Neural progenitor cell (in vitro differentiated cells): ENCODE data around the gene PTPRN2.

Experiments used
- EZH2 ChIP-seq: fragments of 200-600 bp; sonication (generic); IDR thresholded peaks from 2 replicates; pipeline ENCODE4 v1.6.1; 2017; ENCODE audit warnings: antibody characterized with exemption, mild to moderate bottlenecking, moderate library complexity
- EZH2phosphoT487 ChIP-seq: fragments of 200-600 bp; sonication (generic); IDR thresholded peaks from 2 replicates; pipeline ENCODE4 v1.6.1; 2017; ENCODE audit warnings: antibody characterized with exemption

DNA sequence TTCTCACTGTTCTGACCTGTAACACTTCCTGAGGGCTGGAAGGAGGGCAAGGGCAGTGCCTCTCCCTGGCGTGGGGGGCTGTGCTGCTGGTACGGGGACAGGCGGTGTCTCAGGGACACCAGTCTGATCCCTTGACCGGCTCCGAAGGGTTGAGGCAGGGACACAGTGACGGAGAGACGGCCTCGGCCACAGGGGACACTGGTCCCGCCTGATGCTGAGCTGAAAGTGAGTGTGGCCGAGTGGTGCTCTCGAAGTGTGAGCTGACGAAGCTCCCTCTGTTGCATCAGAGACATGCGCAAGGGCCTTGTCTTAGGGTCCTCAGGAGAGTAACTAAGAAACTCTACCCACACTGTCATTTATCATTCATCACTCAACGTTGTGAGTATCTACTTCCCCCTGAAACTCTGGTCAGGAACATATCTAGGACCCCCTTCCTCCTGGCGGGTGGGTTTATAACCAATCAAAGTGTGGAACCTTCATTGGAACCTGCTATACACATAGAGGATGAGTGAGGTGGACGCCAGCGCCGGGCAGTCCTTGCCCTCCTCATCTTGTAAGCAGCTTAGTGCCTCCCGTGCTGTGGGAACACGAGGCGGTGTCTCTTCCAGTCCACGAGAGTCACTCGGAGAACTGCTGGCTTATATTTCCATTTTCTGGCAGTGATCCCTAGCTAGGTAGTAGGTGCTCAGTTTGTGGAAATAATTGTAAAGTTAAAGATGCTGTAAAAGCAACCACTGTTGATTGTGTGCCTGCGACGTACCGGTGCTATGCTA, 967.7 kb downstream of the PTPRN2 start:
- TF ChIP-seq EZH2, result no peak
- TF ChIP-seq EZH2phosphoT487, result no peak
